Suppressor macrophage treated with lipopolysaccharide for 4 hours (primary cell): ENCODE data around the gene OLFML3.
"Not testable (repeated sequence)": the region's sequence is repeated elsewhere in the genome, so short reads cannot be mapped to it uniquely, and the experiment has no call there.

Experiments used
- DNase-seq: peaks from one replicate; pipeline ENCODE4 v3.0.0-alpha.2; 2020

OLFML3 gene, protein sequence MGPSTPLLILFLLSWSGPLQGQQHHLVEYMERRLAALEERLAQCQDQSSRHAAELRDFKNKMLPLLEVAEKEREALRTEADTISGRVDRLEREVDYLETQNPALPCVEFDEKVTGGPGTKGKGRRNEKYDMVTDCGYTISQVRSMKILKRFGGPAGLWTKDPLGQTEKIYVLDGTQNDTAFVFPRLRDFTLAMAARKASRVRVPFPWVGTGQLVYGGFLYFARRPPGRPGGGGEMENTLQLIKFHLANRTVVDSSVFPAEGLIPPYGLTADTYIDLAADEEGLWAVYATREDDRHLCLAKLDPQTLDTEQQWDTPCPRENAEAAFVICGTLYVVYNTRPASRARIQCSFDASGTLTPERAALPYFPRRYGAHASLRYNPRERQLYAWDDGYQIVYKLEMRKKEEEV

DNA sequence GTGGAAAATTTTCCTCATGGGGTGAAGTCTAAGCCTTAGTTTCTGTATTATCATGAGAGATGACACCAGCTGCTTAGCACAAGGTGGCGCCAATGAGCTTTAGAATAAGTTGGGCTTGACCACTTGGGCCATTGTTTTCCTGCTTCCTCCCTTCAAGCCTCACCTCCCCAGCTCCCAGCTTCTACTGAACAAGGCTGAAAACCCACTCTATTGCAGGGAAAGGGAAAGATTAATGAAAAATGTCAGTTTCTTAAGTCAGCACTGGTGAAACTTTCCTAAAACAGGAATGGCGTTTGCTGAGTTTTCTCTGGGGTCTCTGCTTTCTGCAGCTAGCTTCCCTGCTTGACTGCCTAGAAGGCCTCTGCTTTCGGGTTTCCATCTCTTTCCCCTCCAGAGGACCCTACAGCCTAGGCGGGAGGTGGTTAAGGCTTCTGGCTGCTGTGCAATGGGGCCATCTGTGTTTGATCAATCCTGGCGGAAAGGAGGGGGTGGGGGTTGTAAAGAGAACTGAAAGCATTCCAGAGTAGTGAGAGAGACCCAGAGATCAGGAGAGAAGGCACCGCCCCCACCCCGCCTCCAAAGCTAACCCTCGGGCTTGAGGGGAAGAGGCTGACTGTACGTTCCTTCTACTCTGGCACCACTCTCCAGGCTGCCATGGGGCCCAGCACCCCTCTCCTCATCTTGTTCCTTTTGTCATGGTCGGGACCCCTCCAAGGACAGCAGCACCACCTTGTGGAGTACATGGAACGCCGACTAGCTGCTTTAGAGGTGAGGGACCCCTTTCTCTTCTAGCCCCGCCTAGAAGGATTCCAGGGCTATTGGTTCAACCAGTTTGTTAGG lies at the start of gene OLFML3:
Gene OLFML3, plus strand, starts transcription at position 612 of the 840 bp plus-strand sequence. Its CDS starts 43 bp downstream, at position 655.
- peak; percentile 91 for DNase-seq

DNA sequence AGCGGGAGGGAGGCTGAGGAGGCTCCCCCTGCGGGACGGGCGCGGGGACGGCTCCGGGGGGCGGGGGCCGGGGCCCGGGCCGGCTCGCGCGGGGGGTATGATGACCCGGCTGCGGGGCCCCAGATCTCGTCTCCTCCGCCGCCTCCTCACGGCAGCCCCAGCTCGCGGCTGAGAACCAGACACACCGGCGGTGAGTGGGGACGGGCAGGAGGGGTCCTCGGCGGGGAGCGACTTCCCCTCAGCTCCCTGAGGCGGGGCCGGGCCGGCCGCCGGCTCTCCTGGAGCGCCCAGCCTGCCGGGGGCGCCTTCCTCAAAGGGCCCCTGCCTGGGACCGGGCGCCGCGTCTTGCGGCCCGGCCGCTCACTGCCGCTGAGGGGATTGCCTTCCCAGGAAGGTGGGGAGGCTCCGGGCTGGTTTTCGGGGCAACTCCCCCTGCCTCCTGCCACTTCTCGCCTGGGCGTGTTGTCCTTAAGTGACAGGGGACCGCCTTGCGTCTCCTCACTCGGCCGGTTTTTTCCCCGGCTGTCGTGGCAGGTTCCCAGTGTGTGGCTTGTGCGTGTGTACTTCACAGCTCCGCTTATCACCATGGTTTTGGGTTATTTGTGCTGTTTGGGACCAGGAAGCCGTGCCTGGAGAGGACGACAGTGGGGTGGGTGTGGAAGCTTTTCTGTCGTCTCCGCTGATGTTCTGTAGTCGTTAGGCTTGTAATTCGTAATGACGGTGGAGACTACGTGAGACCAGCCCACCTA lies 49.4 kb upstream of the OLFML3 start:
- DNase-seq, result peak; percentile 63

DNA sequence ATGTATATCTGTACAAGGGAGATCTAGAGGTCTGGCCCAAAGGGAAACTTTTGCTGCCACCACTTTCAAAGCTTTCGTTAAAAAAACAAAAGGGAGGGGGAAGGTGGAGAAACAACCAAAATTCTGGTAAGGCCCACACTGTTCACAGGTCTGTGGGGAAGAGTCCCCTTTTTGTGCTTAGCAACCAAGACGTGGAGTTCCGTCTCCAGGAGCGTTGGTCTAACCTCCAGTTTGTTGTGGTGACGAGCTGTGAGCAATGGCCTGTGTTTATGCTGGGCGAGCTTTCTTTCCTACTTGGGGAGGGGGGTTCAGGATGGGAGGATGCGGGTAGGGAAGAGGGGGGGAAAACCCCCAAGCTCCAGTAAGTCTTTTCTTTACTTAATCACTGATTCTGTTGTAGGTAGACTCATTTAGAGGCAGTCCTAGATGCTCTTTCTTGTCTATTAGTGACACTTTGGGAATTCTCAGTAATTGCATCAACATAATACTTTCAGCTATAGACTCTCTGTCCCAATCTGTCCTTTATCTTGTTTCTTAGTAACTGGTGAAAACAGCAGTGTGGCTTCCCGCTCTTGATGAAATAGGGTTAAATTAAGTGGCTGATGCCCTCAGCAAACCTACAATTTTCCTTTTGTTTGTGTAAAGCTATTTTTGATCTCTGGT lies 48.6 kb upstream of the OLFML3 start:
- peak; percentile 66 for DNase-seq

GRCh38 chr1:113931451-113931851 lies 47.8 kb upstream of the OLFML3 start:
- DNase-seq, result no peak

DNA sequence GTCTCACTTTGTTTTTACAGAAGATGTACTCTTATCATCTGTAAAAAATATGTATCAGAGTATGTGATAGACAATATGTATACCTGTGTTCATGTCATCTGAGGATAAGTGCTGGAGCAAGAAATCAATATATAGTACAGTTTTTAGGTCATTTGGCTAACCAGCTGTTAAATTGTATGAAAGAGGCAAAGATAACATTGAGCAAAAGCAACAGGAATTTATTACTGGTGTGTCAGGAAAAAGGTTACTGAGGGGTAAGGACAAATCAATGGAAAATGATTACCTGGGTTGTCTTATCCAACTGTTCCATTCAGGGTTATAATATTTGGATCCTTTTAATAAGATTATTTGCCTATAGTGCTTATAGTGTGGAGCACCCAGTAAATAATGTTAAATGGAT lies 45.3 kb upstream of the OLFML3 start:
- no peak for DNase-seq

DNA sequence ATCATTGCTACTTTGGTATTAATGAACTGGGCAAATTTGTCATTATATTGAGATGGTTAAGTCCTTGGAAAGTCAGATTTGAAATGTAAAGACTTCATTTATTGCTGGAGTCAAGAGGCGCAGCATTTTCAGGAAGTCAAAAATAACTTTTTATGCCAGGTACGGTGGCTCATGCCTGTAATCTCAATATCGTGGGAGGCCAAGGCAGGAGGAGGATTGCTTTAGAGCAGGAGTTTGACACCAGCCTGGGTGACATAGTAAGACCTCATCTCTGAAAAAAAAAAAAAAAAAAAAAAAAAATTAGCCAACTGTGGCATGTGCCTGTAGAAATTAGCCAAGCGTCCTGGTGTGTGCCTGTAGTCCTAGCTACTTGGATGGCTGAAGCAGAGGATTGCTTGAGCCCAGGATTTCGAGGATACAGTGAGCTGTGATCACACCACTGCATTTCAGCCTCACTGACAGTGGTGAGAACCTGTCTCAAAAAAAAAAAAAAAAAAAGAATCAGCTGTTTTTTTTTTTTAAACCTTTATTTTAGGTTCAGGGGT lies 44.7 kb upstream of the OLFML3 start:
- DNase-seq, result no peak

GRCh38 chr1:113935176-113935575 lies 44.1 kb upstream of the OLFML3 start:
- no peak for DNase-seq

- DNase-seq, result no peak
Observed at GRCh38 chr1:113935970-113936369, 43.3 kb upstream of the OLFML3 start.

GRCh38 chr1:113937146-113937545 lies 42.1 kb upstream of the OLFML3 start:
- no peak for DNase-seq

DNA sequence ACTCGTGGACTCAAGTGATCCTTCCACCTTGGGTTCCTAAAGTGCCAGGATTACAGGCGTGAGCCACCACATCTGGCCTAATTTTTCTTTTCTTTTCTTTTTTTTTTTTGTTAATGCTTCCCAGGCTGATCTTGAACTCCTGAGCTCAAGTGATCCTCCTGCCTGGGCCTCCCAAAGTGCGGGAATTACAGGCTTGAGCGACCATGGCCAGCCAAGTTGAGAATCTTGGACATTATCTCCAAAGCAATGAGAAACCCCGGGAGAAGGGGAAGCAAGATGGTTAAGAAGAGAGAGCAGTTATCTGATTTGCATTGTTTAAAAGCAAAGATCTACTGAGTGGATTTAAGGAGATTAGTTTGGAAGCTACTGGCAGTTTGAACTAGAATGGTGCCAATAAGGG lies 41.1 kb upstream of the OLFML3 start:
- DNase-seq, result no peak

DNA sequence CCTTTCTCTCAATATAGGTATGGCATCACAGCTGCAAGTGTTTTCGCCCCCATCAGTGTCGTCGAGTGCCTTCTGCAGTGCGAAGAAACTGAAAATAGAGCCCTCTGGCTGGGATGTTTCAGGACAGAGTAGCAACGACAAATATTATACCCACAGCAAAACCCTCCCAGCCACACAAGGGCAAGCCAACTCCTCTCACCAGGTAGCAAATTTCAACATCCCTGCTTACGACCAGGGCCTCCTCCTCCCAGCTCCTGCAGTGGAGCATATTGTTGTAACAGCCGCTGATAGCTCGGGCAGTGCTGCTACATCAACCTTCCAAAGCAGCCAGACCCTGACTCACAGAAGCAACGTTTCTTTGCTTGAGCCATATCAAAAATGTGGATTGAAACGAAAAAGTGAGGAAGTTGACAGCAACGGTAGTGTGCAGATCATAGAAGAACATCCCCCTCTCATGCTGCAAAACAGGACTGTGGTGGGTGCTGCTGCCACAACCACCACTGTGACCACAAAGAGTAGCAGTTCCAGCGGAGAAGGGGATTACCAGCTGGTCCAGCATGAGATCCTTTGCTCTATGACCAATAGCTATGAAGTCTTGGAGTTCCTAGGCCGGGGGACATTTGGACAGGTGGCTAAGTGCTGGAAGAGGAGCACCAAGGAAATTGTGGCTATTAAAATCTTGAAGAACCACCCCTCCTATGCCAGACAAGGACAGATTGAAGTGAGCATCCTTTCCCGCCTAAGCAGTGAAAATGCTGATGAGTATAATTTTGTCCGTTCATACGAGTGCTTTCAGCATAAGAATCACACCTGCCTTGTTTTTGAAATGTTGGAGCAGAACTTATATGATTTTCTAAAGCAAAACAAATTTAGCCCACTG lies 38.7 kb upstream of the OLFML3 start:
- peak; percentile 21 for DNase-seq

DNA sequence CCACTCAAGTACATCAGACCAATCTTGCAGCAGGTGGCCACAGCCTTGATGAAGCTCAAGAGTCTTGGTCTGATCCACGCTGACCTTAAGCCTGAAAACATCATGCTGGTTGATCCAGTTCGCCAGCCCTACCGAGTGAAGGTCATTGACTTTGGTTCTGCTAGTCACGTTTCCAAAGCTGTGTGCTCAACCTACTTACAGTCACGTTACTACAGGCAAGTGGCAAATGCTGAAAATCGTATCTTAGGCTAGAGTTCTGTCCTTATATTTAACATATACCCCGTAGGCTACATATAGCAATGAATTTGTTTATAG lies 38.1 kb upstream of the OLFML3 start:
- DNase-seq, result no peak

DNA sequence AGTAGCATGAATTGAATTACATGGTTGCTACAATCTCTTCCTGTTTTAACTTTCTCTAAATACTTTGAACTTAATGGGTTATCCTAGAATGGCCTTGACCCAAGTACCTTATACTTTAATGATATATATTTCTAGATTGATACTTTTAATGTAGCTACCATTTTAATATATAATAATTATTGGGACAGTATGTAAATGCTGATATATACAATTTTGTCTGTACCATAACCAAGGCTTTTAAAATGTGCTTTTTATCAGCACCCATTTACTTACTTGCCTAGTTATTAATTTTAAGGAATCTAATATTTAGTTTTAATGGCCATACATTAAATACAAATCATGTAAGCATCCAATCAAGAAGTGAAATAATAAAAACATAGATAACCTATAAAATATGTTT lies 36.7 kb upstream of the OLFML3 start:
- no peak for DNase-seq

DNA sequence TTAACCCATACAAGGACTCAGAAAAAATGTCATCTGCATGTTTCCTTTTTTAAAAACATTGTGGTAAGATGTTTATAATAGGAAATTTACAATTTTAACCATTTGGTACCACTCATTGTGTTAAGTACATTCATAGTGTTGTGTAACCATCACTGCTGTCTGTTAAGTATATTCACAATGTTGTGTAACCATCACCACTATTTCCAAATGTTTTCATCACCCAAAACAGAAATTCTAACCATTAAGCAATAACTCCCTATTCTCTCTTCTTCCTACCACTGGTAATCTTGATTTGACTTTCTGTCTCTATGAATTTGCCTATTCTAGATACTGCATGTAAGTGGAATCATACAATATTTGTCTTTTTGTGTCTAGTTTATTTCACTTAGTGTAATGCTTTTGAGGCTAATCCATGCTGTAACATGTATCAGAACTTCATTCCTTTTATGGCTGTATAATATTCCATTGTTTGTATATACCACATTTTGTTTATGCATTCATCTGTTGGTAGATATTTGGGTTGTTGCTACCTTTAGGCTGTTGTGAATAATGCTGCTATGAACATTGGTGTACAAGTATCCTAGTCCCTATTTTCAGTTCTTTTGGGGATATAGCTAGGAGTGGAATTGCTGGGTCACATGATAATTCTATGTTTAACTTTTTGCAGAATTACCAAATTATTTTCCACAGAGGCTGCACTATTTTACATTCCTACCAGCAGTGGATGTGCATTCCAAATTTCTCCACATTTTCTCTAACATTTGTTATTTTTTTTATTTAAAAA lies 36.1 kb upstream of the OLFML3 start:
- peak; percentile 85 for DNase-seq

GRCh38 chr1:113945329-113945728 lies 33.9 kb upstream of the OLFML3 start:
- no peak for DNase-seq

DNA sequence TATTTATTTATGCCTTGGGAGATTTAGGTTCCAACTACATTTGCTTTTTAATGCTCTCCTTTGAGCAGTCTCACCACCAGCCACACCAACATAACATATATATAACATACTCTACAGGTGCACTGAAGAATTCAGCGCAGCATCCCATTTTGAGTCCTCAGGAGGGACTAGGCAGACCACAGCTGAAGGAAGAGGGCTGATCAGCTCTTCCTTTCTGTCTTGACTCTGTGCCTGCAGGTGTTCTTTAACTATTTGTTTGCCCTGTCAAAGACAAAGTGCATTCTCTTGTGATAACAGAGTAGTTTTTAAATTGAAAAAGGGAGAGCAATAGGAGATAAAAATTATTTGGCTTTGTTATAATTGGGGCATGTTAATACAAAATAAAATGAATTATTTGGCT lies 33.2 kb upstream of the OLFML3 start:
- DNase-seq, result no peak

GRCh38 chr1:113946678-113947387 lies 32.4 kb upstream of the OLFML3 start:
- DNase-seq, result no peak

DNA sequence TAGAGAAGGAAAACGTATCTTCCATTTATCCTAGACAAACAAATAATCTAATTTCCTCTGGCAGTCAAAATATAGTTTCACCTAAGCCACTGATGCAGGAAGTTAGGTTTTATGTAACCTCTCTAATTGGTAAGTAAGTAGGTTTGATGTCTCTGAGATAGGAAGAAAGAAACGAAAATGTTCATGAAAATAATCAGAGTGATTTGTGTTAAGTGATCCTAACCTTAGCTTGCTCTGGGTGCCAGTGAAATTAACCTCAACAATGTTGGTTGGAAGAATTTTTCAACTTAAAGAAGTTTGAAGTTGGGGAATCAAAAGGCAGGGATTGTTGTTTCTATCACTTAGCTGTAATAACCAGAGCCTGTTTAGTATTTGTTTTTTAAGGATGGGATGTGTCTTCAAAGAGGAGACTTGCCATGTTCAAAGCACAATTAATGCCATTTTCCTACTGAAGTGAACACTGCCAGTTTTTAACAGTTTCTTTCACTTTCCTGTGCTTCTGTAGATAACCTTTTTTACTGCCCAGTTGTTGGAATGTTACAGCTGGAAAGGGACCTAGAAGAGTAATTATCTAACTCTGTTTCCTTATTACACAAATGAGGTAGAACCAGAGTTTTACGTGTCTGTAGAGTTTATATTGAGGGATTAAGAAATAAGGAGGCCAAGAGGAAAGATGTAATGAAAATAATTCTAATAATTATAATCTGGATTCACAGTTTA lies 31.7 kb upstream of the OLFML3 start:
- no peak for DNase-seq

DNA sequence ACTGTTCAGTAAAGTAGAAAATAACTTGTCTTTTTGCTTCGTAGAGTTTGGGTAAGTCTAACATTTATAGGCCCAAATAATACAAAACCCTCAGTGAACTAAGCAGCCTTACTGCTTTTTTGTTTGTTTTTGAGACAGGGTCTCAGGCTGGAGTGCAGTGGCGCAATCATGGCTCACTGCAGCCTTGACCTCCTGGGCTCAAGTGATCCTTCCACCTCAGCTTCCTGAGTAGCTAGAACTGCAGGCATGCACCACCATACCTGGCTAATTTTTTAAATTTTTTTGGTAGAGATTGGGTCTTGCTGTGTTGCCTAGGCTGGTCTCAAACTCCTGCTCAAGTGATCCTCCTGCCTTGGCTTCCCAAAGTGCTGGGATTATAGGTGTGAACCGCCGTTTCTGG lies 31.1 kb upstream of the OLFML3 start:
- not testable (repeated sequence) for DNase-seq
